ENCODE results near the gene ENGASE. TPM values are rescaled to one million over a fixed set of nuclear protein-coding genes. Genes with fewer than 3 reads are reported as not detected.

The ENGASE gene
- total RNA-seq, 4 donors from 2014 or later, result 21.6 to 60.7 (median 31.7) TPM

DNA sequence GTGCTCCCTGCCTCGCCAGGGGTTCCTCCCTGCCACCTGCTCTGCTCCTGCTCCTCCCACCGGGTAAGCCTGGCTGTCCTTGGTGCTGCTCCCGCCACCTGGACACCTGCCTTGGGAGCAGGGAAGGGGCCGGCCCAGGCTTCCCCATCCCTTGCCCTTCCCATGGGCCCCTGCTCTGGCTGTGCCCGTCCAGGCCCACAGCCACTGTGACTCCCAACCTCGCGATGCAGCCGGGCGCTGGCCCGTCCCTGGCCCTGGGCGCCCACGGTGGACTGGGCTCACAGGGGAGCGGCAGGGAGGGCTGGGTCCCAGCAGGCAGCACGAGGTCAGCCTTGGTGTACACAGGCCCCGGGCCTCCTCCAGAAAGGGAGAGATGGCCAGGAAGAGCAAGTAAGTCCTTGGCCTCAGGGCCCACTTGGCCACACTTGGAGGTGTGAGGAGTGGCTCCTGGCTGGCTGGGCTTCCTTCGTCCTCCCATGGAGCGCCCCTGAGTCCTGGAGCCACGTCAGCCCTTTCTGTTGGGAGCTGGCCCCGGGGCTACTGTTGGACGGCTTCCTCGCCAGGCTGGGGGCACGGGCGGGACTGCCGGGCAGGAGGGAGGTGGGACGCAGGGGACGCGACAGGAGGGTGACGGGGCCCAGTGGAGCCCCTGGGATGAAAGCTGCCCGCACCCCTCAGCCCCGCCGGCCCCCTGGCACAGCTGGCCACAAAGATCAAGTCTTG lies 15.3 kb downstream of the ENGASE start:
- TF ChIP-seq, protein P1, sequence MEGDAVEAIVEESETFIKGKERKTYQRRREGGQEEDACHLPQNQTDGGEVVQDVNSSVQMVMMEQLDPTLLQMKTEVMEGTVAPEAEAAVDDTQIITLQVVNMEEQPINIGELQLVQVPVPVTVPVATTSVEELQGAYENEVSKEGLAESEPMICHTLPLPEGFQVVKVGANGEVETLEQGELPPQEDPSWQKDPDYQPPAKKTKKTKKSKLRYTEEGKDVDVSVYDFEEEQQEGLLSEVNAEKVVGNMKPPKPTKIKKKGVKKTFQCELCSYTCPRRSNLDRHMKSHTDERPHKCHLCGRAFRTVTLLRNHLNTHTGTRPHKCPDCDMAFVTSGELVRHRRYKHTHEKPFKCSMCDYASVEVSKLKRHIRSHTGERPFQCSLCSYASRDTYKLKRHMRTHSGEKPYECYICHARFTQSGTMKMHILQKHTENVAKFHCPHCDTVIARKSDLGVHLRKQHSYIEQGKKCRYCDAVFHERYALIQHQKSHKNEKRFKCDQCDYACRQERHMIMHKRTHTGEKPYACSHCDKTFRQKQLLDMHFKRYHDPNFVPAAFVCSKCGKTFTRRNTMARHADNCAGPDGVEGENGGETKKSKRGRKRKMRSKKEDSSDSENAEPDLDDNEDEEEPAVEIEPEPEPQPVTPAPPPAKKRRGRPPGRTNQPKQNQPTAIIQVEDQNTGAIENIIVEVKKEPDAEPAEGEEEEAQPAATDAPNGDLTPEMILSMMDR (IDR thresholded peaks at IDR 0.05; ENCODE audit: low read depth), result no peak

DNA sequence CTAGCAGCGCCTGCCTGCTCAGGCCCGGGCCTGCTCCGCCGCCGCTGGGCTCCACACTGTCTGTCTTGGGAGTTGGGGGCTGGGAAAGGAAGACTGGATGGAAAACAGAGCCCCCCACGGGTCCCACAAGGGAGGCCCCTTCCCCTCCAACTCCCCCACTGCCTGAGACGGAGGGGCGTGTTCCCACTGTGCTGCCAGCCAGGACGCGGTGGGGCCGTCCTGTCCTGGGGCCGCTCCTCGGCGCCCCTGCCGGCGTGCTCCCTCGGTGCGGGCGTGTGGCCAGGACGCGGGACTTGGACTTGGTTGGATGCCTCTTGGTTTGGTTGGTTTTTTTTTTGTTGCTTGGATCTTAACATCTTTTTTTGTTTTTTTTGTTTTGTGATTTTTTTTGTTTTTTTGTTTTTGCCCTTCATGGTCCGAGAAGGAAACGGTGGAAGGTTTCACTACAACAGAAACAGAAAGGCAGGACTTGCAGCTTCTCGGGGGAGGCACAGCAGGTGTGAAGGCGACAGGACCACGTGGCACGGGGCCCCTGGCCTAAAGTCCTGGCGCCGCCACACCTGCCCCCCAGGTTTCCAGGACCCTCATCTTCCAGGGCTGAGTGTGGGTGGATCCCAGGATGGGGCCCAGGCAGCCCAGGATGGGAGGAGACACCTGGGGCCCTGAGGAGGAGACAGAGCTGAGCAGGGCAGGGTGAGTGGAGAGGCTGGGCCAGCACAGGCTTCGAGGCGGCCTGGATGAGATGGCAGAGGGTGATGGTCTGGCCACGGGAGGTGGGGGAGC lies 16.0 kb downstream of the ENGASE start:
- TF ChIP-seq, protein P1 (IDR thresholded peaks at IDR 0.05; ENCODE audit: low read depth), result no peak

DNA sequence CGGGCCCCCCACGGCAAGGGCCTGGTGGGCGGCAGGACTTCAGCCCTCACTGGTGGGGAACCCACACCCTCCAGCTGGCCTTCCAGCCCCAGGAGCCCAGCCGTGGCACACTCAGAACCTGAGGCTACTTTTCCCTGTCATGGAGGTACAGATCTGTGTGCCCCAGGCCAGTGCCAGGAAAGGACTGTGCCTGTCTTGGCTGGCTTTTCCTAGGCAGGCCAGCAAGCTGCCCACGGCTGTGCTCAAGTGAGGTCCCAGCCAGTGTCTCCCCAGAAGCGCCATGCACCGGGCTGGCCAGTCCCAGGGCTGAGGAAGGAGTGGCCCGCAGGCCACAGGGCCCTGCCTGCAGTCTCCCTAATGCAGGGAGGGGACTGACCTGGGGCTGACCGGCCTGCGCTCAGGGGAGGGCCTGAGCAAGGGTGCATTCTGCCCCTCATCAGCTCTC lies 16.6 kb downstream of the ENGASE start:
- TF ChIP-seq, protein P1 (IDR thresholded peaks at IDR 0.05; ENCODE audit: low read depth), result no peak

DNA sequence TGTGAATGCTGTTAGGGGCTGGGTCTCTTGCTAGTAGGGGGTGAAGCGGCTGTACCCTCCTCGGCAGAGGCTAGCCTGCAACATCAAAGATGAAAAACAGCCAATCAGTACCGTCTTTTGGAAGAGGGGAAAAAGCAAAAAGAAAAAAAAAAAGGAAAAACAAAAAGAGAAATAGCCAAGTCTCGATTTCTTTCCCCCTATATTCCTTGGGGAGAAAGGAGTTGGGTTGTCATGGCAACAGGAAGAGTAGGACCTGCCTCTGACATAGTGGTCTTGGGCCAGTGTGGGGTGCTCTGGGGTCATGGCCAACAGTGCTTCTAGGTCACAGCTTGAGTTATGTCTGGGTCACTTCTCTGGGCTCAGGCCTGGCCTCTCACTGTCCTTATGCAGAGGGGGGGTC lies 17.9 kb downstream of the ENGASE start:
- TF ChIP-seq, protein P1 (IDR thresholded peaks at IDR 0.05; ENCODE audit: low read depth), result no peak

DNA sequence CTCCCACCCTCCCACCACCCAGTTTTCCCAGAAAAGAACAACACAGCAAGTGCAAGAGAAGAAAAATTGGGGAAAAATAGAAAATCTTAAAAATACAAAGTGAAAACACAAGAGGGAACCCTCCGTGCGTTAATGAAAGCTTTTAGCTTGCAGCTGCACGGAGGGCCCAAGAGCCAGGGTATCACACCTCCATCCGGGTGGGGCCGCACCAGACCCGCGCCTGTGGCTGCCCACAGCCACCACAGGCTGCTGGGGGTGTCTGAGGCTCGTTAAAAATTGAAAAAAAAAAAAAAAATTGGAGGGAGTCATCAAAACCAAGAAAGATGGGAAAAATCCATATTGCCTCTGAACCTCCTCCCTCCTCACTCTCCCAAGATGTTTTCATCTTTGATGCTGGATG lies 18.6 kb downstream of the ENGASE start:
- TF ChIP-seq, protein P1 (IDR thresholded peaks at IDR 0.05; ENCODE audit: low read depth), result no peak

DNA sequence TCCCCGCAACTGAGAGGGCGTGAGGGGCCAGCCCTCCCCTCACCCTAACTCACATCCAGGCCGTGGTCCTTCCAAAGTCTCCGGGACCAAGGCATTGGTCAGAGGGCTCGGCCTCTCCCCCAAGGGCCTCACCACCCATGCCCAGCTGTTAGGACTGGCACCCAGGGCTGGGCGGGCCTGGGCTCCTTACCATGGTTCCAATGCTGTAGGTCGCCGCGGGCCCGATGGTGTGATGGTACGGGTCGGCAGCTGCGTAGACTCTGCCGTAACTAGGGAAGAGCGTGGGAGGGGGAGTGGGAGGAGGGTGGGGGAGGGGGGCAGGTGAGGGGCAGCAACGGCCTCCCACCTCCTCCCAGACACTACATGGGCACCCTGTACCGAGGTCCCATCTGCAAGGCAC lies 19.6 kb downstream of the ENGASE start:
- TF ChIP-seq, protein P1 (IDR thresholded peaks at IDR 0.05; ENCODE audit: low read depth), result no peak

DNA sequence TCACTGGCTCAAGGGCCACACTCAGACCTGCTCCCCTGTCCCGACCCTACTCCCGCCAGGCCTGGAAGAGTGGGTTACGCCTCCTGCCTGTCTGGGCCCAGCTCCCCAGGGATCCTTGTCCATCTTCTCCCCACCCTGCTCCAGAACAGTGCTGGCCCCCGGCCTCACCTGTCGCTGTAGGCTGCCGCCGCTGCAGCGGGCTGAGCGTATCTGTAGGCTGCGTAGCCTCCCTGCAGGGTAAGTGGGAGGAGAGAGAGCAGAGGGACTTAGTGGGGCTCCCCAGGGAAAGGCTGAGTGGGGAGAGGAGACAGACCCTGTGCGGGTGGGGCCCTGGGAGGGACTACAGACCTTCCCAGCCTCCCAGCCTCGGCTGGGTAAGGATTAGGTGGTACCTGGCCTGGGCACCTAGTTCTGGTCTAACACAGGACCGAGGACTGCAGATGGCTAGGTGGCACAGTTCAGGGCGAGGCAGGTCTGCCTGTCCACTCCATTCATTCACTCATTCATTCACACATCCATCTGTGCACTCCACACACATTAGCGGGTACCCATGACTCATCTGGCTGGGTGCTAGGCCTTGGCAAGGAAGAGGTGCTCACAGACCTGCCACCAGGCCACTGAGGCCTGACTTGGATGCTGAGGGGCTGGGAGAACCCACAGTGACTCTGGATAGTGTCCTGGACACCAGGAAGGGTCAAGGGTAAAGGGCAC lies 20.9 kb downstream of the ENGASE start:
- TF ChIP-seq, protein P1 (IDR thresholded peaks at IDR 0.05; ENCODE audit: low read depth), result no peak
